AG09309 (cell line): ENCODE data around the gene NEURL1B.
"Not testable (repeated sequence)": the region's sequence is repeated elsewhere in the genome, so short reads cannot be mapped to it uniquely, and the experiment has no call there.

Experiments used
- DNase-seq: peaks from one replicate; pipeline ENCODE4 v3.0.0-alpha.2; 2010; ENCODE audit warnings: low read depth
- H3K4me3 ChIP-seq: 2 replicates; pipeline ENCODE4 v1.5.1; 2011; ENCODE audit warnings: mild to moderate bottlenecking, low read depth, low read length, moderate library complexity; ENCODE audit not compliant: control insufficient read depth
- TF ChIP-seq, protein P1 (sequence below): IDR thresholded peaks from 2 replicates; pipeline ENCODE4 v1.5.1; 2011; ENCODE audit warnings: mild to moderate bottlenecking, low read depth, low read length, inconsistent platforms; ENCODE audit not compliant: insufficient read depth, control insufficient read depth; ENCODE audit errors: missing control alignments

The NEURL1B gene

DNA sequence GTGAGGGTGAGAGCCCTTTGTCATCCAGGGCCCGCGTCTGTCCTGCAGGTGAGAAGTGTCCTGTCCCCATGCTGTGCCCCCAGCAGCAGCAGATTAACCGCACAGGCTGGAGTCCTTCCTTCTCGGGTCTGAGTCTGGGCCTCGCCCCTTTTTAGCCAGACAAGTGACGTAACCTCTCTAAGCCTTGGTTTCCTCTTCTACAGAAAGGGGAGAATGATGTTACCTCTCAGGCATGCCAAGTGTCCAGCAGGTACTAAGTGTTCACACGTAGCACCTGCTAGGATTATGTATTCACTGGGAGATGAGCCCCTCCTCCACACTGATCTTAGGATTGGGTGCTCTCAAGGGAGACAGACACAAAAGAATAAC is 6.9 kb downstream of the NEURL1B start:
- H3K4me3 ChIP-seq = no peak overlapping the region
- TF ChIP-seq, protein P1, sequence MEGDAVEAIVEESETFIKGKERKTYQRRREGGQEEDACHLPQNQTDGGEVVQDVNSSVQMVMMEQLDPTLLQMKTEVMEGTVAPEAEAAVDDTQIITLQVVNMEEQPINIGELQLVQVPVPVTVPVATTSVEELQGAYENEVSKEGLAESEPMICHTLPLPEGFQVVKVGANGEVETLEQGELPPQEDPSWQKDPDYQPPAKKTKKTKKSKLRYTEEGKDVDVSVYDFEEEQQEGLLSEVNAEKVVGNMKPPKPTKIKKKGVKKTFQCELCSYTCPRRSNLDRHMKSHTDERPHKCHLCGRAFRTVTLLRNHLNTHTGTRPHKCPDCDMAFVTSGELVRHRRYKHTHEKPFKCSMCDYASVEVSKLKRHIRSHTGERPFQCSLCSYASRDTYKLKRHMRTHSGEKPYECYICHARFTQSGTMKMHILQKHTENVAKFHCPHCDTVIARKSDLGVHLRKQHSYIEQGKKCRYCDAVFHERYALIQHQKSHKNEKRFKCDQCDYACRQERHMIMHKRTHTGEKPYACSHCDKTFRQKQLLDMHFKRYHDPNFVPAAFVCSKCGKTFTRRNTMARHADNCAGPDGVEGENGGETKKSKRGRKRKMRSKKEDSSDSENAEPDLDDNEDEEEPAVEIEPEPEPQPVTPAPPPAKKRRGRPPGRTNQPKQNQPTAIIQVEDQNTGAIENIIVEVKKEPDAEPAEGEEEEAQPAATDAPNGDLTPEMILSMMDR = no peak
- DNase-seq = no peak

DNA sequence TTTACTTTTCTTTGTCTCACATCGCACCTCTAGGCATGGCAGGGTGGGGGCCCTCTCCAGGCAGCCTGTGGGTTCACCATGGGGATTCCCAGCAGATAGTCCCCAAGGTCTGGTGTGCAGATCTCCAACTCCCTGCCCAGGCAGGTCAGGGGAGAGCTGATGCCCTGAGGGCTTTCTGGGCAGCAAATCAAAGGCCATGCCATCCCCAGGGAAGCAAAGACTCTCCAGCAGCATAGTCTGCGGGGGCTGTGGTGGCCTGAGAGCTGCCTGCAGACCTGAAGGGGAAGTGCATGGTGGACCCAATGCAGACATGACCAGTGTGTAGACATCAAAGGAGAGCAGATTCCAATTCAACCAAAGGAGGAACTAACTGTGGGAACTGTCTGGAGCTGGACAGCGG is 7.7 kb downstream of the NEURL1B start:
- H3K4me3 ChIP-seq = no peak overlapping the region
- TF ChIP-seq, protein P1 = no peak

DNA sequence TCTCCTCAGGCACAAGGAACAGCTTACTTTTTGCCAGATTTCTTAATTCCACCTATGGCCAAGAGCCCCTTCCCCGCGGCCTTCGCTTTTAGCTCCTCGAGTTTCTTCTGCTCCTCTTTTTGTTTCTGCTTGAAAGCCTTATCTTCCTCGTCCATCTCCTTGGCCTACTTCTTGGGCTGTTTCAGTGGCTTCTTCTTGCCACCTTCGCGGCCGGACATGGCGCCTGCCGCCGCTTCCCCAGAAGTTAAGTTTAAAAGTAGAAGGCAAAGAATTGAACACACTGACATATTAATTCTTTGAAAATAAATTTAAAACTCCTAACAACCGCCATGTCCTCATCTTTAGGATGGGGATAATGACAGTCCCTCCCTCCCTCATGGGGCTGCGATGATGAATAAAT is 15.4 kb downstream of the NEURL1B start:
- not testable (repeated sequence) for DNase-seq, H3K4me3 ChIP-seq

More for the DNA sequence above, 7.7 kb downstream of the NEURL1B start:
- DNase-seq = no peak

DNA sequence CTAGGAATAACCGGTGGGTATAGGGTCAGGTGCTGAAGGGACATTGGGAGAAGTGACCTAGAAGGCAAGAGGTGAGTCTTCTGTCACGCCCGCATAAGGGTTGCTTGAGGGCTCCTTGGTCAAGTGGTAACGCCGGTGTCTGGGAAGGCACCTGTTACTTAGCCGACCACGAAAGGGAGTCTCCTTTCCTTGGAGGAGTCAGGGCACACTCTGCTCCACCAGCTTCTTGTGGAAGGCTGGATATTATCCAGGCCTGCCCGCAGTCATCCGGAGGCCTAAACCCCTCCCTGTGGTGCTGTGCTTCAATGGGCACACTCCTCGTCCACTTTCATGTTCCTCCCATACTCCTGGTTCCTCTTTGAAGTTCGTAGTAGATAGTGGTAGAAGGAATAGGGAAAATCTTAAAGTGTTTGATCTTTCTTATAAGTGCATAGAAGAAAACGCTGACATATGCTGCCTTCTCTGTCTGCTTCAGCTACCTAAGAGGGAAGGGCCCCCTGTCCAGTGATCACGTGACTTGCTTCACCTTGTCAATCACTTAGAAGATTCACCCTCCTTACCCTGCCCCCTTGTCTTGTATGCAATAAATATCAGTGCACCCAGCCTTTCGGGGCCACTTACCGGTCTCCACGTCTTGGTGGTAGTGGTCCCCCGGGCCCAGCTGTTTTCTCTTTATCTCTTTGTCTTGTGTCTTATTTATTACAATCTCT is 16.6 kb downstream of the NEURL1B start:
- DNase-seq, H3K4me3 ChIP-seq: not testable (repeated sequence)

DNA sequence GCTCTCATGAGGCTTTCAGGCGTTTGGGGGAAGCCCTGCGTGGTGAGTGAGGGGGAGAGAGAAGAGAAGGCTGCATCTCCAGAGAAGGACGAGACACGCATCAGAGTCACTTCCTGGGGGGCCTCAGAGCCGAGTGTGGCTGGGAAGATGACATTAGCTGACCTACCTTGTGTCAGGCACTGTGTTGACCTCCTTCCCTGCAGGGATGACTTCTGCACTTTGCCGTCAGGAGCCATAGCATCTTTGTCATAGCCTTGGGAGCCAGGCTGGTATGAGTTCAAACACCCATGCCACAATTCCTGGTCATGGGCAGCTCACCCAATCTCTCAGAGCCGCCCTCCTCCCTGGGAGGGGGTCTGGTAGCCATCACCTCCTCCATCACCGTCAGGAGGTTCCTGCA is 17.3 kb downstream of the NEURL1B start:
- TF ChIP-seq, protein P1 = no peak
- no peak for DNase-seq
- H3K4me3 ChIP-seq = no peak overlapping the region

DNA sequence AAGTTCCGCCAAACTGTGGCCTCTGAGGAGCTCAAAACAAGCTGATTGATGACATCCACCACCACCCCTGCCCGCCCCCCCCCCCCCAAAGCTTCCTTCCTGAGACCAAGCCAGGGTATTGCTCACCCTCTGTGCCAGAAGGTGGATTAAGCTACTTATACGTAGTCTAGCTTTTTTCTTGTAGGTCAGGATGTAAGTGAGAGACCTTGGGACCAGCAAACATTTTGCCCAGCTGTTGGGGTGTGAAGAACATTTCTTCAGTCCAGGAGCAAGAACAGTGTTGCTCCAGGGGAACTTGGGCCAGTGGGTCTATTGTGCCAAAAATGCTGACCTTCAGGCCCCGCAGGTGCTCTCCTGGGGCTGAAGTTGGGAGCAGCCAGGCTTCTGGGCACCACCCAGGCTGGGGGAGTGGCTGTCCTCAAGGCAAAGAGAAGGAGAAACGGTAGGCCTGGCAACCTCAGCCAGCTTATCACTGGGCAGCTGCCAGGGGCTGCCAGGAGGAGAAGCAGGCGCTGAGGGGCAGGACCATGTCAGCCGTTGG is 18.0 kb downstream of the NEURL1B start:
- H3K4me3 ChIP-seq = no peak overlapping the region
- TF ChIP-seq, protein P1 = no peak
- DNase-seq = no peak

DNA sequence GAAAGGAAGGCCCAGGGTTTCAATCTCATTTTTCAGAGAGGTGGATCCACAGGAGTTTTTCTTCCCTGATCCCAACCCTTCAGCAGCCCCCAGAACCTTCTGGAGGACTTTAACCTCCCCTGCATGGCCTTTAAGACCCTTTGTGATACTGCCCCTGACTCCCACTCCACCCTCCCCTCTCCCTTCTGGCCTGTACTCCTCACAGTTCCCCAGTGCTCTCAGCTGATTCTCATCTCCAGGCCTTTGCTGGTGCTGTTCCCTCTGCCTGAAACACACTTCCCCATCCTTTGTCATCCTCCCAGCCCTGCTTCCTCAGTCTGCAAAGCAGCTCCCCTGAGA is 18.5 kb downstream of the NEURL1B start:
- no peak overlapping the region for H3K4me3 ChIP-seq
- no peak for DNase-seq
- TF ChIP-seq, protein P1 = no peak
